HUDEP-2 (cell line): Measurements from ENCODE around the gene QTRT2.
A peak's percentile ranks its signal among the peaks of the same experiment; 100 is the strongest.

ENCODE experiments used
- DNase-seq, 76 experiments: peaks; one replicate each; lab custom pipeline; 2025; ENCODE audit not compliant: unreplicated experiment in 76 of 76; lab: John Stamatoyannopoulos, UW

Gene QTRT2

DNA sequence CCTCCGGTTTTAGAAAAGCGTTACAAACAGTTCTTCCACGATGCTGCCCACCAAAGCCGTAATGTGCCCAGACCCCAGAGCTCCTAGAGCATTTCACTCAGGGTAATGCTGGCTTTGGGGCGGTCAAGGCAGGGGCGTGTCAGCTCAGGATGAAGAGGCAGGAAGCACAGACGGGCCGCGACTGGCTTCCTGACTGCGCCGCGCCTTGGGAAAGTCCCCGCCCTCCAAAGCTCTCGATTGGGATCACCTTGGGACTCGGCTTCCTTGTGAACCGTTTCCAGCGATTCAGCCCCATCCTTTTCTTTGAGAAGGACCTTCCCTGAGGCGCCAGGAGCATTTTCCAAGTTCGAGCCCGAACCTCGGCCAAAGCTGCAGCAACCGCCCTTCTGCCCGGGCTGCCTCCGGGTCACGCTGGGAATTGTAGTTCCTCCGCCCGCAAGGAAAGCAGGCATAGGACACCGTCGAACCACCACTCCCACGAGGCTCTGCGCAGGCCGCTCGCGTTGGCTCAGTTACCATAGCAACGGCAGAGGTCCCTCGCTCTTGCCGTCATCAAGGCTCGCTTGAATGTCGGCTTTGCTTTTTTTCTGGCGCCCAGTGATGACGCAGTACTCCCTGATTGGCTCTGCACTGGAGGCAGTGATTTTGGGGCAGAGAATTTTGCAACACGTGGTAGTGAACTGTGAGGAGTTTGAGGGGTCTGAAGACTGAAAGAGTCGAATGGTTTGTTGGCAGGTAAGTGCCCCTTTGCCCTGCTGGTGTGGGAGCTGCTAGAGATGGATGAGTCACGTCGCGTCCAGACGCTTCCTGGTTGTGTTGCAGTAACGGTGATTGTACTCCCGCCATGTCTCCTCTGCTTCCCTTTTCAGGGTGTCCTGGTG is at the start of gene QTRT2, which contains the start of gene CCDC191:
TSS of gene QTRT2 (plus strand) at position 608 of the 881 bp plus-strand sequence. CDS start 8,521 bp downstream, outside the sequence.
TSS of gene CCDC191 (minus strand) at position 397 of the 881 bp plus-strand sequence. CDS start at position 337, 60 bp downstream.
- DNase-seq, result peak; percentile 38 to 98 (median 96)

DNA sequence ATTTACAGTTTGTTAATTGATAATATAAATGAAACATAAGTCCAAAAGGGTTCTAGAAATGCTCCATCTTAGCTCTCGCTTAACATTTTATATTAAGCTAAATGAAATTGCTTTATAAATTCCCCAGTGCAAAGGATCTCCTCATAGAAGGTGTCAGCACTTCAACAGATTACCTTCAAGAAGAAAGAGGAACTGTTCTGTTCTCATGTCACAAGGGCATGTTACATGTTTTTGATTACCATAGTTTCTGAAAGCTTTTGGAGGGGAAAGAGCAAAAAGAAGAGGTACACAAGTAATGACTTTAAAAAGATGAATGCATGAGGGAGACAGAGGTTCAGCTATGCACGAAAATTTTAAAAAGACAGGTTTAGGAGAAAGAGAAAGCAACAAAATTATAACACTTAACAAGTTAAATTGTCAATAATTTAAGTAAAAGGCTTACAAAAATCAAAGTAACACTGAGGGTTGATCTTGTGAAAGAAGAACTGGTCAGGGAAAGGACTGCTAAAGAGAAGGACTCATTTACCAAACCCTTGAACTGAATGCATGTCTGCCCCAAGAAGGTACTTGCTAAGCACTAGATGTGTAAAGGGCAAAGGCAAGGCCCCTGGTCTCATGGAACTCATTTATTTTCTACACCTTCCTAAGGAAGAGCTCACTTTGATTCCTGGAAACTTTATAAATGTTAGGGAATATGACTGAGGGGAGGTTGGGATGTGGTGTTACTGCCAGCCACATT is 45.3 kb upstream of the QTRT2 start:
- DNase-seq, result no peak

DNA sequence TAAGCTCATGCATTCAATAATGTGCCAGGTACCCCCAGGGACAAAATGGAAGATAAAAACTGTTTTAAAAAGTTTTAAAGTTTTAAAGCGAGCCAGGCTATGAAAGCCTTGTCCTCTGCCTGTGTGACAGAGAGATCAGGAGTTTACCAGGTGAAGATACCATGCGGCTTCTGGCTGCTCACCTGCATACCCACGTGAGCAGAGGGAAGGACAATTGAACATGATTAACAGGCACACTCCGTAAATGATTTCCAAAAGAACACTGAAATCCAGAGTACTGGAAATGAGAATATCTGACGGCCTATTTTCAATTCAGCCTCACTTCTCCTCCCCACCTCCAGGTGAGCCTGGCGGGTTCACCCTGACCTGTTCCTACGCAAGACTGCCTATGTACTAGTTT is 42.3 kb upstream of the QTRT2 start:
- no peak for DNase-seq

DNA sequence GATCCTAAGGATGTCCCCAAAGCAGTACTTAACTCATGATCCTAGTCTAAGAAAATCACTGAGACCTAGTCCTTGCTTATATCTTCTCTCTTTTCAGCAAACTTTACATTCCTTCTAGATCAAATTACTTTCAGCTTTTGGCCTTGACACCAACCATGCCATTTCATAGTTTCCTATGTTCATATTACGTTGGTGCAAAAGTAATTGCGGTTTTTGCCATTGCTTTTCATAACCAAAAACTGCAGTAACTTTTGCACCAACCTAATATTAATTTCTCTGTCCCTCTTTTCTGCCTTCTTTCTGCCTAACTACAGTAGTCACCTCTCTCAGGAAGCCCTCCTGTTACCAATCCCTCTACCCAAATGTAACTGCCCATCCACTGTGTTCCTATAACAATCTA is 37.1 kb upstream of the QTRT2 start:
- DNase-seq, result no peak

DNA sequence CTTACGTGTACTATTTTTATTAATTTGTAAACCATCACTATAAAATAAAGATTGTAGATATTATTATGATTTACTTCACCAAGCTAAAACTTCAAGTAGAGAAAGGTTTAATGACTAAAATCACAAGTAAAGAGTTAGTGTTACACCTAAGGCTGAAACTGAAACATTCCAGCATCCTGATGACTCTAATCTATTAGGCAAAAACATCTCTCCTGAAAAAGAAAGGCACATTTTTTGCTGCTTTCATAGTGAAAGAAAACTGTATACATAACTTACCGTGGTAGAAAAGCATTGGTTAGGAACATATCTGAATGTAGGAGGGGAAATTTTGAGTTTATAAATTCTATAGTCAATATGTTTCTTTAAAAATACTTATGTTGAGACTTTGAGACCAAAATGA is 35.6 kb upstream of the QTRT2 start:
- DNase-seq, result no peak

DNA sequence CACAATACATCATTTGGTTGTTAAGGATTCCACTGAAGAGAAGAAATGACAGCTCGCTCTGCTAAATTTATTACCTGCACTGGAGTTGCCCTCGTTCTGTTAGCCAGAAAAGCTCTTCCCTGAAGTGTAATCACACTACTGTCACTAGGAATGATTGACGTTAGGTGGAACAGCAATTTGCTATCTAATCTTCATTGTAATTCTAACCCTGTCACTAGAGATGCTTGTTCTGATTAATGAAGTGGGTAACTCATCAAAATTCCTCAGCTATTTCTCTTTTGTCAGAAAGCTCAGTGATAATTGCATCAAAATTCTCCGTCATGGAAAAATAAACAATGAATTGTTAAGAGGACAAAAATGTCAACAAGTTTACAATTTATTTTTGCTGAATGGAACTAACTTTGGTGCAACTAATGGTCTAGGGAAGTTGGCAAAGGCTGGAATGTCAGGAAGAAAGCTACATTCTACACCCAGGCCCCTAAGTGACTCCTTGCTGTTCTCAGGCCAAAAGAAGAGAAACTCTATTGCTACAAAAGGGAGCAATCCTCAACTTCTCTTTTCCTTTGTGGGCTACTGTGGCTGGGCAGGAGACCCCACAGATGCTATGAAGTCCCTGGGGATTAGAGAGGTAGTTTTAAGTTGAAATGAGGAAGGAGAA is 34.3 kb upstream of the QTRT2 start:
- DNase-seq, result no peak

DNA sequence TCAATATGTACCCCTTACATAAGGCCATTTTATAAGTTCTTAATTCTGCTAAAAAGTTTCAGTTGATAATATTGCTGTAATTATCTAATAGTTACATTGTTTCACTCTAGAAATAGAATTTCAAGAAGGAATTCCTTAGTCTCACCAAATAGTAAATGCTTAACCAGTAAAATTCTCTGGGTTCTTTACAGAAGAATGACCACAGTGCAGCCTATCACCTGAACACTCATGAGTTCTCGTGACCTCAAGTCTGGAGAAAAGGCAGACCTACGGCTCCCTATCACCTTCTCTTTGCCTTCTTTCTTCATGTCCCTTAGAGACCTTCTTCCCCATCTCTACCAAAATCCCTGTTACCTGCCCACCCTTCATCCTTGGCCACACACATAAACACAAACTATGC is 31.1 kb upstream of the QTRT2 start:
- DNase-seq, result no peak

DNA sequence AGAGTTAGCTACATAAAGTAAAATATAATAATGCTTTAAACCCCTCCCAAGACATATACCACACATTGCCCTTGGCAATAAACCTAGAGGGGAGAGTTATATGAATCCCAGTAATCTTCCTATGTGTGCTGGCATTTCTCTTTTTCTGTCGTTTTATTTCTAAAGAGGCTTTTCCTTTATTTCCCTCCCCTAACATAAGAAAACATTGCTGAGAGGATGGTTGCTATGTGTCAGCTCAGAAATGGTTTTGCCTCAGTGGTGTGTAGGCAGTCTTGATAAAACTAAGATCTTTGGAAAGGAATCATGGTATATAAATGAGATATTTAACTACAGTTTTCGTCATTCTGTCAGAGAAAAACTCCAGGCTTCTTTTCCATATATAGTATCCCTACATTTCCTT is 30.2 kb upstream of the QTRT2 start:
- DNase-seq, result no peak

DNA sequence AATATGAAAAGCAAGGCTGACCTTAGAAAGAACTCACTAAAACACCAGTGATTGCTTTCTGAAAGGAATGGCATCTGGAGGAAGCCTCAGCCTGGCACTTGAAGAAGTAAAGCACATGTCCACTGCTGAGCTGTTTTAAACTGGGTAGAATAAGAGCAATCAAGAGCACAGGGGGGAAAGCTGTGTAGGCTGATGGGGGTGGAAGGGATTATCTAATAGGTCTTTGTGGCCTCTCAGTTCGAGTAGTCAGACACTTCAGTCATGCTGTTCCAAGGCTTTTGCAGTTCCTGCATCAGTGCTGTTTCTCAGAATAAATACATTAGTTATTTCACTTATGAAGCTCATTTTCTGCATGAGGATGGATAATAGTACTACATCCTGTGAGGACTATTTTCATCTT is 22.8 kb upstream of the QTRT2 start:
- no peak for DNase-seq

DNA sequence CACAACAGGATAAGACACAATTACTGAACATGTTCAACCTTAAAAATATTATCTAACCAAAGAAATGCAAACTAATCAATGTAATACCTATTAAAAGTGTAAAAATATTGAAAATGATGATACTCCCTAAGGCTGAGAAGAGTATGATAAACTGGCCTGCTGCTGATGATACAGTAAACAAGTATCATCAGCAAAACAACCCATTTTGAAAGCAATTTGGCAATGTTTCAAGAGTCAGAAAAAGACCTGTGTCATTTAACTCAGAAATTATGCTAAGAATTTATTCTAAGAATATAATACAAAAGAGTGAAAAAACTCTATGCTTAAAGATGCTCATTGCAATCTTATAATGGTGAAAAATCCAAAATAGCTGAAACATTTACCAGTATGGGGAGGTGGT is 22.3 kb upstream of the QTRT2 start:
- no peak for DNase-seq

DNA sequence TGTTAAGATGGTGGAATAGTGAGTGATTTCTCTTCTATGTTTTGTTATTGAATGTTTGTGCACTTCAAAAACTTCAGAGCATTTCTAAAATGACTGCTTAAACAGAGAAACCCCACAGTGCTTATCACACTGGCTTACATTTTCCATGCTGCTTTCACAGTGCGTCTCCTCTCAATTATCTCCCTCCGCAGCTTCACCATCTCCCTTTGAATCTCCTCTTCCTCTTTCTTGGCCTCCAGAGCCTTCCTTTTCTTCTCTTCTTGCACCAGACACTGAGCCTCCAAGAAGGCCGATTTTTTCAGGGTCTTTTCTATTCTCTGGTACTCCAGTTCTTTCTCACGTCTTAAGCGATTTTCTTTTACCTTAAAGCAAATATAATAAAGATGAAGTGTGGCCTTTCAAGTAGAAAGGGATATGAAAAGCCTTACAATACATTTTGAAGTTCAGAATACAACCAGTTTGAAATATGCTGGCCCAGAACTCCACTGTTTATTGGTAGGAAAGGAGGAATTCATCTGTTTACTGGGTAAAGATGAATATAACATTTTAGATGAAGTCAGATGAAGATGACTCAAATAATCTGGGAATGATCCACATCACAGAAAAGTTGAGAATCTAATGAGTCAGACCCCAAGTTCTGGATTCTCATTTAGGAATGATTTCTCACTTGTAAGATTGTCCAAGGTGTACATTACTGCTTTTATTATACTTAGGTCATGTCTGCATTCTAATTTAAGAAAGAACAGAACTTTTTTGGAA is 21.6 kb upstream of the QTRT2 start:
- peak in 12 of 76 experiments; percentile 4 to 35 (median 14) for DNase-seq

DNA sequence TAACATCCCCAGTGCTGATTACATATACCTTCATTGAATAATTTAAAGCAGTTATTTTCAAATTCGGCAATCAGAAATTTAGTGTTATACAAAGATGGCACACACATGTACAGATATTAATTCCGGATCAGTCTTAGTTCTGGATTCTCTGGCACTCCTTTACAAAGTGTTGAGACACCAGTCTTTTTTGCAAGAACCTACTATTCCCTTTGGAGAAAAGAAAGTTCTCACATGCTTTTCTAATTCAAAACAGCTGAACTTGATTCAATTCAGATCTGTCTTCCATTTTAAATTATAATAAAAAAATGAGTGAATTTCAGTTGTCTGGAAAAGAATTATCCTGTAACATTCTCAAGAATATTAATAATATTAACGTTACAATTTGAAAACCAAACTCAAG is 20.6 kb upstream of the QTRT2 start:
- no peak for DNase-seq

DNA sequence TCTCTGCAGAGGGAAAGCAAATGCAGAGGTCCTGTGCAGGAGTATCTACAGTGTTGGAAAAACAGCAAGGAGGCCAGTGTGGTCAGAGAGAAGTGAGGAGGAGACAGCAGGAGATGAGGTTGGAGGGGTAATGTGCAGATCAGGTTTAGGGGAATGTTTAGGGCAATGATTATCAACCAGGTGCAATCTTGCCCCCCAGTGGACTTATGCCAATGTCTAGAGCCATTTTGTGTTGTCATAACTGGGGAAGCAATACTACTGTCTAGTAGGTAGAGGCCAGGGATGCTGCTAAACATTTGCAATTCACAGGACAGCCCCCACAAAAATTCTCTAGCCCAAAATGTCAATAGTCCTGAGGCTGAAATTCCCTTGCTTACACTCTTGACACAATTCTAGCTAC is 13.3 kb upstream of the QTRT2 start:
- no peak for DNase-seq

DNA sequence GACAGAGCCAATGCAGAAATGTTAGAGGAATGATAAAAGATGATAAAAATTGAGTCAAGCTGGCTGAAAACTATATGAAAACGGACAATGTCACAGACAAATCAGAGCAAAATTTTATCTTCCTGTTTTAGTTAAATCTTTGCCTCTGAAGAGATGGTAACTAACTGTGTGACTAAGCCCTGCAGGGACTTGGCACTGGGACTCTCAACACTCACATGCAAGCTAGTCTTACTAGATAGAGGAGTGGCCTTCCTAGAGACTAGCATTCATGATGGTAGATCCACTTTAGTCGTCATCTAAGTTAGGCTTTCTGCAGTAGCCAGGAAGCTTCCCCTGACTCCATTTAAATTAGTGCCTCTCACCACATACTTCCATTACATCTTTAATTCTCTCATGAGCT is 4.3 kb upstream of the QTRT2 start:
- no peak for DNase-seq

DNA sequence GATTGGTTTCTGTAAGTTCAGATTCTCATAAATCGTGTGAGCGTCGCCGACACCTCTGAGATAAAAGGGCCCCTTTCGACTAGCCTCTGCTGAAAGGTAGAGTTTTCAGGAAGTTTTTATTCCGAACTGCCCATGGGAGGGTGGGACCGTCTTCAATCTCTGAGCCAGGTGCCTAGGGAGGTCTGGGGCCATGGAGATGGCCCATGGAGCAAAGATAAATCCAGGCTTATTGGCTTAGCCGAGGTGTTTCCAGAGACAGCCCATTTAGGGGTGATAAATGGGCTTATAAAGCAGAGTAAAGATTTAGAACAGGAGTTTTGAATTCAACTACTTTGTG is 442 bp downstream of the QTRT2 start:
- peak in 1 of 76 experiments; percentile 39 for DNase-seq

DNA sequence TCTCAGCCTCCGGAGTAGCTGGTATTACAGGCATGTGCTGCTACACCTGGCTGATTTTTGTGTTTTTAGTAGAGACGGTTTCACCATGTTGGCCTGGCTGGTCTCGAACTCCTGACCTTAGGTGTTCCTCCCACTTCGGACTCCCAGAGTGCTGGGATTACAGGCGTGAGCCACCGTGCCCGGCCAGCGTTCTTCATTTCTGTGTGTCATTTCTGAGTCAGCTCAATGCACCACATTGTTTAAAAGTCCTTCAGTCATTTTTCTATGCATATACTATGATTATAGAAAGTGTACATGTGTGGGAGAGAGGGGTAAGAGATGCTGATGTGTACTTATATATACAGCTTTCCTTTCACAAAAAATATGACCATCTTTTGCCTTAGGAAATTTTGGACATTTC is 2.1 kb downstream of the QTRT2 start:
- no peak for DNase-seq

DNA sequence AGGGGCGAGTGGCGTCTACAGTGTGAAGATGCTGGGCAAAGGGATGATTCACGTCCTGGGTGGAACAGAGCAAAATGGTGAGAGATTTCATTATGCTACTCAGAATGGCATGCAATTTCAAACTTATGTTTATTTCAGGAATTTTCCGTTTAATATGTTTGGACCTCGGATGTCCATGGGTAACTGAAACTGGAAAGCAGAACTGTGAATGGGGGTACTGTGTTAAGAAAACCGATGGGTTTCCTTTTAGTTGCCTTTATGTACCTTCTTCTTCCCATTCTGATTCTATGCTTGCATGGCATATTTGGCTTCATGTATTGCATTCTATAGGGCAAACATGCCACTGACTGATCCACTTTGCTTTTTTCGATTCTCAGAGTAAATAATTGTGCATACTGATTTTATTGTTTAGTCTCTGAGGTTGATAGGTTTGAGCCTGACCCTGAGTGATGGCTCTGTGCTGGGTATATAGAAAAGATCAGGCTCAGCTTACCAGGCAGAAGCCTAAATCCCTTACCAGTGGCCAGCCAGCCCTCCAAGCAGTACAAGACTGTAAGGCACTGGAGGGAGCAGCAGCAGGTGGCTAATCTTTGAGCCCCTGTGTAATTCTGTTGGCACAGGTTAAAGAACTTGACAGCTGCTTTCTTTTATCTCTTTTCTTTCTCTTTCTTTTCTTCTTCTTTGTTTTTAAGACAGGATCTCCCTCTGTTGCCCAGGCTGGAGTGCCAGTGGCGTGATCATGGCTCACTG is 4.5 kb downstream of the QTRT2 start:
- DNase-seq, result no peak

DNA sequence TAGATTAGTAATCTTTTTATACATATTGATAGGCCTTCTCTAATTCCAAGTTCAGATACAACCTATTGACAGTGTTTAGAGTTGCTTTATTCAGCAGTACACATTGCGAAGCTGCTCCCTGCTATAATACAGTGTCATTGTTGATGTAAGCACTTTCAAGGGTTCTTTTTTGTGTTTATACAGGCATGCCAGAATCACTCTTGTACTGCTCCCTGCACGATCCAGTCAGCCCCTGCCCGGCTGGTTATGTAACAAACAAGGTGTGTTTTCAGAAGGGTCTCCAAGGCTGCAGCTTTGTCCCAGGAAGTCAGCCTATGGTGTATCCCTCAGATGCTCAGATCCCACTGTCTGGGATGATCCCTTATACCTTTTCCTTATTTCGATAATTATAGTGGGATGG is 11.3 kb downstream of the QTRT2 start:
- DNase-seq, result no peak

DNA sequence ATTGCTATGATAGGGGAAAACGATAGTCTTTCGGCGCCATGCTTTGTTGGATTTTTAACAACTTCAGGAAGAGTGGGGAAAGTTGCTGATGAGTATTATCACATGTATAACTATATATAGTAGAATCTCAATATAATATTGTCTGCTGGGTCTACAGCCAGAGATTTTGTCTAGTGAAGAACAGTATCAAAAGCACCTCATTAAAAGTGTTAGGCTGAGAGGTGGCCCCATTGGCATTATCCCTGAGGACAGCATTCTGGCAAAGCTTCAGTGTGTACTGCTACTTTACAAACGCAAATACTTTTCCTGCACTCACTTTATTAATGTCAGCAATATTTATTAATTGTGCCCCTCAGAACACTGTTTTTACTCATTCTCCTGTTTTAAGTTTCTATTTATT is 11.8 kb downstream of the QTRT2 start:
- DNase-seq, result no peak

DNA sequence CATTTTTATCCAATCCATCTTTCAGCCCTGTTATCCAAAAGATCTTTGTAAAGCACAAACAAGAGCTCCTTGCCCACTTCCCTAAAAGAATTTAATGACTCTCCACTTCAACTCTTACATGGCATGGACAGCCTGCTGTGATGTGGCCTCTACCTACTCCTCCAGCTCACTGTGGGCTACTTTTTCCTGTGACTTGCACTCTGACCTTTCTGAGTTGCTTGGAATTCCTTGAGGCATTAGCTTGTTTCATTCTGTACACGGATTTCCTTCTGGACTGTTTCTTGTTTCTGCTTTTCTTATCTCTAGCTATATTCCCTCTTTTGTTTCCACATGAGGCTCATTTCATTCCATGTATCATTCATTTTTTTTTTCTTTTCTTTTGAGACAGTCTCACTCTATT is 15.2 kb downstream of the QTRT2 start:
- DNase-seq, result no peak
